Liver (tissue), 3 donors: ENCODE results near the gene ISG15.

Source experiments
- EGR1 ChIP-seq, 2 donors: IDR thresholded peaks; 2 replicates each; pipeline ENCODE4 v1.6.1; 2016 to 2018; ENCODE audit warnings: antibody characterized with exemption in 2 of 2, low read depth in 2 of 2
- REST ChIP-seq: IDR thresholded peaks from 2 replicates; pipeline ENCODE4 v1.6.1; 2016; ENCODE audit warnings: antibody characterized with exemption, mild to moderate bottlenecking
- RXRA ChIP-seq, 2 donors: IDR thresholded peaks; 2 replicates each; pipeline ENCODE4 v1.6.1; 2017 to 2018; ENCODE audit warnings: antibody characterized with exemption in 2 of 2, mild to moderate bottlenecking in 1 of 2
- SP1 ChIP-seq: IDR thresholded peaks from 2 replicates; pipeline ENCODE4 v1.6.1; 2018; ENCODE audit warnings: antibody characterized with exemption, mild to moderate bottlenecking
- YY1 ChIP-seq: IDR thresholded peaks from 2 replicates; pipeline ENCODE4 v1.6.1; 2016; ENCODE audit warnings: antibody characterized with exemption, mild to moderate bottlenecking
- ZBTB33 ChIP-seq: IDR thresholded peaks from 2 replicates; pipeline ENCODE4 v1.6.1; 2016; ENCODE audit warnings: antibody characterized with exemption
- TF ChIP-seq, protein P1 (sequence below): fragments of 150-350 bp; IDR thresholded peaks from 2 replicates; pipeline ENCODE4 v1.5.1; 2017; ENCODE audit warnings: improper control_type of control experiment, low read depth, low read length; ENCODE audit not compliant: missing input control
- TF ChIP-seq, protein P2 (sequence below): IDR thresholded peaks from 2 replicates; pipeline ENCODE4 v1.6.1; 2016; ENCODE audit warnings: antibody characterized with exemption
- donor health status: healthy.
- donor health status: healthy.

GRCh38 chr1:1047407-1047806 lies 34.1 kb downstream of the ISG15 start:
- TF ChIP-seq, protein P1, sequence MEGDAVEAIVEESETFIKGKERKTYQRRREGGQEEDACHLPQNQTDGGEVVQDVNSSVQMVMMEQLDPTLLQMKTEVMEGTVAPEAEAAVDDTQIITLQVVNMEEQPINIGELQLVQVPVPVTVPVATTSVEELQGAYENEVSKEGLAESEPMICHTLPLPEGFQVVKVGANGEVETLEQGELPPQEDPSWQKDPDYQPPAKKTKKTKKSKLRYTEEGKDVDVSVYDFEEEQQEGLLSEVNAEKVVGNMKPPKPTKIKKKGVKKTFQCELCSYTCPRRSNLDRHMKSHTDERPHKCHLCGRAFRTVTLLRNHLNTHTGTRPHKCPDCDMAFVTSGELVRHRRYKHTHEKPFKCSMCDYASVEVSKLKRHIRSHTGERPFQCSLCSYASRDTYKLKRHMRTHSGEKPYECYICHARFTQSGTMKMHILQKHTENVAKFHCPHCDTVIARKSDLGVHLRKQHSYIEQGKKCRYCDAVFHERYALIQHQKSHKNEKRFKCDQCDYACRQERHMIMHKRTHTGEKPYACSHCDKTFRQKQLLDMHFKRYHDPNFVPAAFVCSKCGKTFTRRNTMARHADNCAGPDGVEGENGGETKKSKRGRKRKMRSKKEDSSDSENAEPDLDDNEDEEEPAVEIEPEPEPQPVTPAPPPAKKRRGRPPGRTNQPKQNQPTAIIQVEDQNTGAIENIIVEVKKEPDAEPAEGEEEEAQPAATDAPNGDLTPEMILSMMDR: no peak
- TF ChIP-seq, protein P2, sequence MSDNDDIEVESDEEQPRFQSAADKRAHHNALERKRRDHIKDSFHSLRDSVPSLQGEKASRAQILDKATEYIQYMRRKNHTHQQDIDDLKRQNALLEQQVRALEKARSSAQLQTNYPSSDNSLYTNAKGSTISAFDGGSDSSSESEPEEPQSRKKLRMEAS: no peak
- no peak for TF ChIP-seq ZBTB33
- TF ChIP-seq YY1: no peak
- TF ChIP-seq RXRA (IDR thresholded peaks at IDR 0.05): no peak
- TF ChIP-seq SP1: no peak
- TF ChIP-seq REST: no peak
- TF ChIP-seq EGR1 (IDR thresholded peaks at IDR 0.05; ENCODE audit: low read depth in 2 of 2): no peak
